SW480 (cell line): Measurements from ENCODE around the gene TIMM50.
A peak's percentile ranks its signal among the peaks of the same experiment; 100 is the strongest.
"Not testable (repeated sequence)": the region's sequence is repeated elsewhere in the genome, so short reads cannot be mapped to it uniquely, and the experiment has no call there.

Experiments
- DNase-seq: peaks from one replicate; pipeline ENCODE4 v3.0.0-alpha.2; 2016; ENCODE audit warnings: low spot score

TIMM50 gene

DNA sequence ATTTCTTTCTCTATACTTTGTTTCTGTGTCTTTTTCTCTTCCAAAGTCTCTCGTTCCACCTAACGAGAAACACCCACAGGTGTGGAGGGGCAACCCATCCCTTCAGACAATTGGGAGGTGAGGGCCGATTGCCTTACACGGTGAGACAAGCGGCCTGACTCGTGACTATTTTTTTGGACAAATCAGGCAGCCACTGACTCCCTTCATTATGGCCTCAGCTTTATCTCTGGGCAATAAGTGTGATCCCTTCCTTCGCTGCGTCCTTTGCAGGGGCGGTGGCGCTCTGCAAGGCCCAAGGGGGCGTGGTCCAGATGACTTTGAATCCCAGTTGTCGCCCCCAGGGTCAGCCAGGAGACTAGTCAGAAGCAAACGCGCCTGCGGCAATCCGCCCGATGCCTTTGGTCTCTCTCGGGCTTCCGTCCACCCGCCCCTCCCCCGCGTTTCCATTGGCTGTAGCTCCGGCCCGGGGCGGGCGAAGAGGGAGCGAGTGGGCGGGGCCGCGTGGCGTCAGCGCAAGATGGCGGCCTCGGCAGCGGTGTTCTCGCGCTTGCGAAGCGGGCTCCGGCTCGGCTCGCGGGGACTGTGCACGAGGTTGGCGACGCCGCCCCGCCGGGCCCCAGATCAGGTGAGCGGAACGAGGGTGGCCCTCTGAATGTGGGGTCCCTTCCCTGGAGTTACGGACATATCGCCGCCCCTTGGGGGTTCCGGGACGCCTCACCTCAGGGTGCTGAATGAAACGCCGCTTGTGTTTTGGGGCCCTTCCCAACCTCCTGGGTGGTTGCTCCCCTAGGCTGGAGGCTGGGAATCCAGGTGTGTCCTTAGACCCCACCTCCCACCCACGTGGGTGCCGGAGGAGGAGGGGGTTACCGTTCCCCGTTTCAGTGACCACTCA lies at the start of gene TIMM50:
TSS of gene TIMM50 (plus strand) at position 502 of the 892 bp plus-strand sequence. CDS start at position 518, 16 bp downstream.
- DNase-seq: peak; percentile 98

- DNase-seq: no peak
These were observed 48.0 kb upstream of the TIMM50 start for GRCh38 chr19:39432677-39433025.

DNA sequence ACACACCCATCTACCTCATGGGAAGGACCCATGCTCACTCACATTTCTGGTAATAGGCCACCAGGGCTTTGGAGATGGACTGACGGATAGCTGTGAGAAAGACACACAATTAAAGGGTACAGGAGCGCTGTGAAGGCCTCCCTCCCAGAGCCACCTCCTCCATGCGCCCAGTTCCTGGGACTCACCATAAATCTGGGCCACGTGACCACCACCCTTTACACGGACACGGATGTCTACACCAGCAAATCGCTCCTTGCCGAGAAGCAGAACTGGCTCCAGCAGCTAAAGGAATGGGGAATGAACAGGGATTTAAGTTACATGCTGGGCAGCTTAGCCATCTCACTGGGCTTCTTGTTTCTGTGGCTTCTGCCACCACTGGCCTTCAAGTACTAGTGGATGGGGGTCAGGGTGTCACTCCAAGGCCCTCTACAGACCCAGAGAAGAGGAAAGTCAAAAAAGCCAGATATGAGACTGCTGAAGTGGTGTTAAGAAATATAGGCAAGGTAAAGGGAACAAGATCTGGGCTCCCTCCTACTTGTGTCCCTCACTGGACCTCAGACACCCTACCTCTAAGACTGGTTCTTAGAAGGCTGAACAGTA lies 47.1 kb upstream of the TIMM50 start:
- DNase-seq: no peak

DNA sequence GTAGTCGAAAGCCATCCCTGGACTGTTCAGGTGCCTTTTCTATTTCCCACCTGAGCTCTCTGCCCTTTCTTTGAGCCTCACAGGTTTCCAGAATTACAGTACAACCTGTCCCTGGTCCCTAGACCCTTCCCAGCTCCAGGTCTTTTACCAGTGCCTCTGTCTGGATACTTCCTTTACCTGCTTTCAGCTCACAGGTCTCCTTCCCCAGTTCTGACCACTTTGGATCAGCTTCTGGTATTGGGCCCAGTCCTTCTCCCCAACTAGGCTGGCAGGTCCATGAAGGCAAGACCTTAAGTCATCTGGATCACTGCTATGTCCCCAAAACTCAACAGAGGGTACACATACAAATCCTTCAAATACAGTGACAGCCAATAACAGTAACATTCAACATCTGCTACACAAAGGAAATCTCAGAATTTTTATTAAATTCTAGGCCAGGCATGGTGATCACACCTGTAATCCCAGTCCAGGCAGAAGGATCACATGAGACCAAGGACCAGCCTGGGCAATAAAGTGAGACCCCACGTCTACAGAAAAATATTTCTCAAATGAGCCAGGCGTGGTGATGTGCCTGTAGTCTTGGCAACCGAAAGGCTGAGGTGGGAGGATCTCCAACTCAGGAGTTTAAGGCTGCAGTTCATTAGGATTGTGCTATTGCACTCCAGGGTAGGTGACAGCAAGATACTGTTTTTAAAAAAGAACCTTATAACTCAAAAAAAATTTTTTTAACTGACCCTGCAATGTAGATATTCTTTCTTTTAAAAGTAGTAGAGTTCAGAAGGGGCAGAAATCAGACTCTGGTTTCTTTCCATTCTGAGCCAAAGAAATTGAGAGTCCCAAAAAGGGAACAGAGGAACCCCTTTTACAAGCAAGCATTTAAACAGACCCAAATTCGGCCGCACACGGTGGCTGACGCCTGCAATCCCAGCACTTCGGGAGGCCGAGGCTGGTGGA lies 46.2 kb upstream of the TIMM50 start:
- DNase-seq: no peak

GRCh38 chr19:39435499-39436349 lies 44.9 kb upstream of the TIMM50 start, which contains the start of gene RPS16:
TSS of gene RPS16 (minus strand) at chr19:39435949. CDS start at chr19:39435895, 54 bp downstream.
- peak; percentile 99 for DNase-seq

GRCh38 chr19:39436350-39436716 lies 44.3 kb upstream of the TIMM50 start:
- DNase-seq: no peak

- no peak for DNase-seq
These were observed 42.2 kb upstream of the TIMM50 start for GRCh38 chr19:39438270-39438934.

- peak; percentile 31 for DNase-seq
These were observed 35.9 kb upstream of the TIMM50 start for GRCh38 chr19:39444598-39445195.

GRCh38 chr19:39445196-39446111 lies 35.2 kb upstream of the TIMM50 start, which contains the start of gene SUPT5H:
TSS of gene SUPT5H (plus strand) at chr19:39445582. CDS start at chr19:39445891, 309 bp downstream.
- DNase-seq: peak; percentile 99

- DNase-seq: no peak
These were observed 34.1 kb upstream of the TIMM50 start for GRCh38 chr19:39446365-39447084.

DNA sequence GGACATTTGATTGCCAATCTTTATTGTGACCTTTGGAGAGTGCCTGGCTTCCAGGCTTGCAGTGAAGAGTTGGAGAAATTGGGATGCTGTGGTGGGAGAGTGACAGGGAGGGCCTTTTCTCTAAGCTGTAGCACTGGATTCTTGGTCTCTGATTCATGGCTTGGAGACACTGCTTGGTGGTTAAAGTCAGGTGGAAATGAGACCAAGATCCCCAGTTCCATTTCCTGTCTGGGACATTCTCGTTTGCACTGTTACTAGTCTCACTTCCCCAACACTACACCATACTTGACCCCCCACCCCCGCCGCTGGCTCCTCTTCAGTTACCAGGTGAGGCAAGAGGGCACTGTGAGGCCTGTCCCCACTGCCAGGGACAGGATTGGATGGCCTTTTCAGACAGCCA lies 32.4 kb upstream of the TIMM50 start:
- DNase-seq: no peak

GRCh38 chr19:39449116-39449797 lies 31.4 kb upstream of the TIMM50 start:
- DNase-seq: no peak

DNA sequence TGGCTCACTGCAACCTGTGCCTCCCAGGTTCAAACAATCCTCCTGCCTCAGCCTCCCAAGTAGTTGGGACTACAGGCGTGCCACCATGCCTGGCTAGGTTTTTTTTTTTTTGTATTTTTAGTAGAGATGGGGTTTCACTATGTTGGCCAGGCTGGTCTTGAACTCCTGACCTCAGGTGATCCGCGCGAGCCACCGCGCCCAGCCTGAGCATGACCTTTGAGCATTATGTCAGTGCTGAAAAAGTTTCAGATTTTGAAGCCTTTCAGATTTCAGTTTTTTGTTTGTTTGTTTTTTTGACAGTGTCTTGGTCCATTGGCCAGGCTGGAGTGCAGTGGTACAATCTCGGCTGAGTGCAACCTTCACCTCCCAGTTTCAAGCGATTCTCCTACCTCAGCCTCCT lies 29.4 kb upstream of the TIMM50 start:
- DNase-seq: not testable (repeated sequence)

DNA sequence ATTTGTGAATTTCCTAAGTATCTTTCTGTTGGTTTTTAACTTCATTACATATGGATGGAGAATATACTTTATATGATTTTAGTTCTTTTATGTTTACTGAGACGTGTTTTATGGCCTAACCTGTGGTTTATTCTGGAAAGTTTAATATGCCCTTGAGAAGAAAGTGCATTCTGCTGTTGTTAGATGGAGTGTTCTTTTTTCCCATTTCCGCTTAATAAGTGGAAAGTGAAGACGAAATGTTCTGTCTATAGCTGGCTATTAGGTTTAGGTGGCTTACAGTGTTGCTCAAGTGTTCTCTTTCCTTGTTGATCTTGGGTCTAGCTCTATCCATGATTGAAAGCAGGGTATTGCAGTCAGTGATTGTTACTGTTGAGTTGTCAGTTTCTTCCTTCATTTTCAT lies 17.2 kb upstream of the TIMM50 start:
- no peak for DNase-seq

GRCh38 chr19:39465956-39466747 lies 14.5 kb upstream of the TIMM50 start:
- no peak for DNase-seq

DNA sequence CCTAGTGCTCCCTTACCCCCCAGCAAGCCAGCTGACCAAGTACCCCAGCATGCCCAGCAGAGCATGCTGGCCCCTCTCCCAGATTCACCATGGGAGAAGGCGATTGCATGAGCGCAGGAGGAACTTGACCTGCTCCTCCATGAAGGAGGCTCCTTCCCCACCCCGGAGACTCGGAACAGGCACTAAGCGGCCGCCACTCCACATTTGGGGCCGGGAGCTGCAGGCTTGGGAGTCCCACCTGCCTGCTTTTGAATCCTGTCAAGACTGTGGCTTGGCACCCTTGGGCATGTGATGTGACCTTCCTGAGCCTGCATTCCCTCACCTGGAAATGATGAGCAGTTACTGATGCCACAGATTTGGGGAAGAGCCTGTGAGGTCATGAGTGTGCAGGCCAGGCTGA lies 12.7 kb upstream of the TIMM50 start:
- no peak for DNase-seq

DNA sequence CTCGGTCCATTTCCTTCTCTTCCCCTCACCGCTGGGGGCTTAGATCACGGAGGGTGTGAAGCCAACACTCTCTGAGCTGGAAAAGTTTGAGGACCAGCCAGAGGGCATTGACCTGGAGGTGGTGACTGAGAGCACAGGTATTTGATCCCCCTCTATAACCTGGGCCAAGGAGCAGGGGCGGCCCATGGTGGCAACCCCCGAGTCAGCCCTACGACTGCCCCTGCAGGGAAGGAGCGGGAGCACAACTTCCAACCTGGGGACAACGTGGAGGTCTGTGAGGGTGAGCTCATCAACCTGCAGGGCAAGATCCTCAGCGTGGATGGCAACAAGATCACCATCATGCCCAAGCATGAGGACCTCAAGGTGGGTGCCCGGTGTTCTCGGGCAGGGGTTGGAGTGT lies 11.6 kb upstream of the TIMM50 start:
- DNase-seq: no peak
